Erythroblast (primary cell): ENCODE data around the gene AUTS2.

Experiments
- GATA1 ChIP-seq: IDR thresholded peaks from 2 replicates; pipeline ENCODE4 v1.6.1; 2011; ENCODE audit warnings: low read depth, mild to moderate bottlenecking, control low read depth, low read length, moderate library complexity
- POLR2A ChIP-seq: IDR thresholded peaks from 2 replicates; pipeline ENCODE4 v1.6.1; 2011; ENCODE audit warnings: mild to moderate bottlenecking, low read length

GRCh38 chr7:70017357-70017756 lies 419.1 kb downstream of the AUTS2 start:
- no peak for TF ChIP-seq POLR2A
- no peak for TF ChIP-seq GATA1
